Body of pancreas (tissue), 4 donors: Measurements from ENCODE around the gene LPIN3. TPM values are rescaled to one million over a fixed set of nuclear protein-coding genes. Genes with fewer than 3 reads are reported as not detected.

Experiments
- ATAC-seq: fragments of 150-250 bp; one replicate; pipeline ENCODE4 v1.9.1; 2016
- DNase-seq, 4 donors: peaks; one replicate each; pipeline ENCODE4 v3.0.0-alpha.2; 2019
- H3K27ac ChIP-seq, 4 donors: fragments of 200-600 bp; sonication (generic); 1 replicate in 3 of 4; 2 replicates in 1 of 4; pipeline versions ENCODE4 v1.5.1 to v1.6.1; 2016 to 2019; ENCODE audit warnings: mild to moderate bottlenecking in 1 of 4, mixed read lengths in 1 of 4, moderate library complexity in 1 of 4
- H3K27me3 ChIP-seq, 2 donors: fragments of 200-600 bp; sonication (generic); one replicate each; pipeline ENCODE4 v1.6.0; 2016; ENCODE audit warnings: mild to moderate bottlenecking in 1 of 2
- H3K36me3 ChIP-seq, 2 donors: fragments of 200-600 bp; sonication (generic); replicated peaks in 1 of 2; 2 replicates each; pipeline ENCODE4 v1.5.1; 2016; ENCODE audit warnings: low read depth in 2 of 2; ENCODE audit not compliant: insufficient read depth in 1 of 2
- H3K4me1 ChIP-seq: fragments of 200-600 bp; sonication (generic); one replicate; pipeline ENCODE4 v1.6.0; 2016
- H3K4me3 ChIP-seq, 2 donors: fragments of 200-600 bp; sonication (generic); 1 replicate in 1 of 2; 2 replicates in 1 of 2; pipeline ENCODE4 v1.5.1; 2016 to 2019
- H3K9me3 ChIP-seq, 3 donors: fragments of 200-600 bp; sonication (generic); 1 replicate in 2 of 3; 2 replicates in 1 of 3; pipeline ENCODE4 v1.5.1; 2016
- CTCF ChIP-seq, 7 experiments: fragments of 450-650 bp in 4 of 7; fragments of 200-600 bp in 3 of 7; sonication (generic) in 3 of 7; IDR thresholded peaks; one replicate each; pipeline ENCODE4 v1.5.1; 2016 to 2019; ENCODE audit warnings: antibody characterized with exemption in 7 of 7
- POLR2A ChIP-seq, 3 donors: fragments of 450-650 bp; IDR thresholded peaks; one replicate each; pipeline ENCODE4 v1.6.1; 2016; ENCODE audit warnings: antibody characterized with exemption in 3 of 3, mild to moderate bottlenecking in 2 of 3
- WGBS, 2 donors: methylation state at CpG; one replicate each; pipeline ENCODE4 v1.1.5; 2017; 5-methylcytosine and 5-hydroxymethylcytosine counted together
- intact Hi-C: fragments of 100-400 bp; cut with DNase I; formaldehyde crosslinking; loops from one replicate; pipeline ENCODE4 v1.15.1; 2023
- total RNA-seq, 2 donors: library from RNA; depleted of rRNA; stranded (reverse); fragments of >200 nt; gene quantifications; one replicate each; pipeline ENCODE4 v1.1.0, GENCODE V29; 2016

LPIN3 gene
- total RNA-seq, 2 donors from 2014 or later = 11.9 to 50.1 TPM

GRCh38 chr20:41362748-41363140, 22.1 kb downstream of the LPIN3 start:
- Histone ChIP-seq H3K27me3 (peaks cover 0 to 18% of the 10 kb centered on the region in 2 donors), H3K36me3 (no peaks in the 10 kb centered on the region), H3K4me1 (peaks cover 19% of the 10 kb centered on the region), H3K27ac (no peak overlapping the region), H3K4me3 (no peak overlapping the region), H3K9me3 (no peaks in the 10 kb centered on the region)
- DNase-seq = no peak
- intact Hi-C loops = no loop called here
- 83 to 89% methylated on average over 4 to 5 of the region's 5 CpGs for WGBS, 2 donors
- TF ChIP-seq CTCF (IDR thresholded peaks at IDR 0.05) (no peak), POLR2A (IDR thresholded peaks at IDR 0.05) (no peak)
- no peak for ATAC-seq

- H3K27me3 ChIP-seq = peaks cover 0 to 20% of the 10 kb centered on the region in 2 donors
- 40 to 94% methylated on average over 1 to 6 of the region's 7 CpGs for WGBS, 2 donors
- ATAC-seq = no peak
These were observed 23.0 kb downstream of the LPIN3 start for GRCh38 chr20:41363601-41364000.

GRCh38 chr20:41364236-41364855, 23.7 kb downstream of the LPIN3 start:
- DNase-seq (no peak), ATAC-seq (no peak)
- no peak for TF ChIP-seq CTCF (IDR thresholded peaks at IDR 0.05)
- no peak for TF ChIP-seq POLR2A (IDR thresholded peaks at IDR 0.05)
- intact Hi-C loops = no loop called here
- H3K9me3 ChIP-seq = no peaks in the 10 kb centered on the region
- H3K27ac ChIP-seq = no peak overlapping the region
- H3K4me1 ChIP-seq = peaks cover 19% of the 10 kb centered on the region
- no peaks in the 10 kb centered on the region for H3K36me3 ChIP-seq
- peaks cover 0 to 20% of the 10 kb centered on the region in 2 donors for H3K27me3 ChIP-seq
- H3K4me3 ChIP-seq = no peak overlapping the region
- 81 to 86% methylated on average over 10 to 13 of the region's 13 CpGs for WGBS, 2 donors

More at GRCh38 chr20:41363601-41364000, 23.0 kb downstream of the LPIN3 start:
- DNase-seq = no peak
- Histone ChIP-seq H3K4me3 (no peak overlapping the region), H3K9me3 (no peaks in the 10 kb centered on the region), H3K4me1 (peaks cover 19% of the 10 kb centered on the region), H3K36me3 (no peaks in the 10 kb centered on the region), H3K27ac (no peak overlapping the region)
- intact Hi-C loops = no loop called here
- TF ChIP-seq CTCF (IDR thresholded peaks at IDR 0.05) = no peak
- no peak for TF ChIP-seq POLR2A (IDR thresholded peaks at IDR 0.05)

GRCh38 chr20:41364967-41365765, 24.5 kb downstream of the LPIN3 start:
- Histone ChIP-seq H3K4me1 (peaks cover 19% of the 10 kb centered on the region), H3K27me3 (peaks cover 0 to 20% of the 10 kb centered on the region in 2 donors), H3K4me3 (no peak overlapping the region), H3K27ac (no peak overlapping the region), H3K36me3 (no peaks in the 10 kb centered on the region), H3K9me3 (no peaks in the 10 kb centered on the region)
- DNase-seq = no peak
- intact Hi-C loops = no loop called here
- no peak for TF ChIP-seq CTCF (IDR thresholded peaks at IDR 0.05)
- no peak for TF ChIP-seq POLR2A (IDR thresholded peaks at IDR 0.05)
- WGBS, 2 donors = 75 to 82% methylated on average over 14 to 19 of the region's 19 CpGs
- ATAC-seq = no peak
